Spleen (tissue), 11 donors: ENCODE results near the gene SRD5A1. TPM values are rescaled to one million over a fixed set of nuclear protein-coding genes. Genes with fewer than 3 reads are reported as not detected.
"Not testable (repeated sequence)": the region's sequence is repeated elsewhere in the genome, so short reads cannot be mapped to it uniquely, and the experiment has no call there.

Experiments
- DNase-seq: peaks from one replicate; pipeline ENCODE4 v3.0.0-alpha.2; 2020
- H3K27ac ChIP-seq, 8 donors: fragments of 200-600 bp; sonication (generic) in 7 of 8; 1 replicate in 4 of 8; 2 replicates in 4 of 8; pipeline versions ENCODE4 v1.5.0 to v1.8.0; 2016 to 2021; ENCODE audit warnings: inconsistent platforms in 4 of 8, mild to moderate bottlenecking in 4 of 8, moderate library complexity in 1 of 8
- H3K27me3 ChIP-seq, 7 donors: fragments of 200-600 bp; sonication (generic) in 6 of 7; replicated peaks in 1 of 7; 1 replicate in 4 of 7; 2 replicates in 3 of 7; pipeline versions ENCODE4 v1.5.0 to v1.8.0; 2016 to 2021; ENCODE audit warnings: inconsistent platforms in 3 of 7, mild to moderate bottlenecking in 1 of 7
- H3K36me3 ChIP-seq, 6 donors: fragments of 200-600 bp; sonication (generic) in 5 of 6; 1 replicate in 4 of 6; 2 replicates in 2 of 6; pipeline versions ENCODE4 v1.5.0 to v1.8.0; 2016 to 2021; ENCODE audit warnings: inconsistent platforms in 2 of 6
- H3K4me1 ChIP-seq, 6 donors: fragments of 200-600 bp; sonication (generic) in 5 of 6; 1 replicate in 3 of 6; 2 replicates in 3 of 6; pipeline versions ENCODE4 v1.5.0 to v1.8.0; 2016 to 2021; ENCODE audit warnings: inconsistent platforms in 3 of 6
- H3K4me3 ChIP-seq, 8 donors: fragments of 200-600 bp; sonication (generic) in 7 of 8; 1 replicate in 4 of 8; 2 replicates in 4 of 8; pipeline versions ENCODE4 v1.5.0 to v1.8.0; 2016 to 2021; ENCODE audit warnings: inconsistent platforms in 4 of 8, mild to moderate bottlenecking in 4 of 8, moderate library complexity in 2 of 8
- H3K9me3 ChIP-seq, 8 donors: fragments of 200-600 bp; sonication (generic) in 7 of 8; 1 replicate in 4 of 8; 2 replicates in 4 of 8; pipeline versions ENCODE4 v1.5.0 to v1.8.0; 2016 to 2021; ENCODE audit warnings: inconsistent platforms in 4 of 8
- POLR2A ChIP-seq, 3 donors: fragments of 450-650 bp; IDR thresholded peaks; one replicate each; pipeline ENCODE4 v1.5.1; 2017; ENCODE audit warnings: antibody characterized with exemption in 3 of 3, mild to moderate bottlenecking in 1 of 3
- POLR2AphosphoS5 ChIP-seq, 3 donors: sonication (generic); formaldehyde crosslinking; IDR thresholded peaks; one replicate each; pipeline ENCODE4 v1.5.1; 2017; ENCODE audit warnings: antibody characterized with exemption in 3 of 3
- WGBS, 5 donors: extraction: QIAGEN DNeasy Blood & Tissue Kit in 3 of 5; methylation state at CpG; one replicate each; pipeline versions ENCODE4 v1.1.5 to v1.1.7; 2013 to 2018; 5-methylcytosine and 5-hydroxymethylcytosine counted together
- intact Hi-C: fragments of 100-400 bp; cut with DNase I; formaldehyde crosslinking; loops from one replicate; pipeline ENCODE4 v1.15.0; 2023; ENCODE audit warnings: low total_unique reads
- polyA plus RNA-seq, 3 donors: library from polyadenylated mRNA; stranded (reverse); fragments of 200-250 nt; gene quantifications; one replicate each; pipeline ENCODE4 v1.2.1, GENCODE V29; 2013
- total RNA-seq, 7 donors: library from RNA; depleted of rRNA in 3 of 7; stranded (reverse); fragments of >200 nt in 3 of 7; fragmentation: NEBNext Ultra II Directional in 4 of 7; extraction: Animal tissue kit (Norgen Biotek cat#: 25700) in 4 of 7; gene quantifications; one replicate each; pipeline versions ENCODE4 v1.1.0 to v1.2.1, GENCODE V29; 2016 to 2021
- TF ChIP-seq, protein P1 (sequence below), 11 experiments: fragments of 200-600 bp in 7 of 11; fragments of 450-650 bp in 4 of 11; sonication (generic) in 4 of 11; IDR thresholded peaks in 8 of 11; conservative IDR thresholded peaks in 3 of 11; 1 replicate in 7 of 11; 2 replicates in 4 of 11; pipeline versions ENCODE4 v1.4.0 to v1.8.0; 2016 to 2021; ENCODE audit warnings: antibody characterized with exemption in 11 of 11, inconsistent platforms in 4 of 11, mild to moderate bottlenecking in 1 of 11
- donor health status: healthy with polysubstance abuse.
- donor health status: DM: no; HTN: no; CAD: no; lungs with moderate emphysema.
- donor health status: DM: no; HTN: no; CAD: no.
- donor health status: Bipolar disorder and iron deficiency.
- donor health status: healthy.
- donor health status: DM: no; HTN: no; CAD: no.
- donor health status: DM: yes; HTN: yes; CAD: no.

The SRD5A1 gene
- total and polyA plus RNA-seq, 10 donors = 2.5 to 9.3 (median 5.7) TPM

DNA sequence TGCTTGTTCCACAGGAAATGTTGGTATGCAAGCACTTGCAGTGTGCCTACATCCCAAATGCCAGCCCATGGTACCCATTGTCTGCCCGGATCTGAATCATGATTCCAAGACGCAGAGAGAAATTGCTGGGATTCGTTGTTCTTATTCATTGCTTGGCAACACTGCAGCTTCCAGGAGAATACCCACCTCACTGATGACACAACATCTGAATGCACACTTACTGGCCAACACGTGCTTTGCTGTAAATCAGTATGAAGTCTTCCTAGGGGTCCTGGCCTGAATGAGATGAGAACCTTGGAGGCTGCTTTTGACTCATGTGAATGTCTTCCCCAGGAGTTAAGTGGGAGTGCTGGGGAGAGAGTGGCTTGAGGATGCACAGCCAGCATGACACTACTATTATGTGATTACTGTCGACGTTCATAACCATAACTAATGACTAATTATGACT, 11.6 kb downstream of the SRD5A1 start:
- H3K36me3 ChIP-seq = peaks cover 0 to 19% (median 0%) of the 10 kb centered on the region in 6 donors
- no peaks in the 10 kb centered on the region for H3K4me1 ChIP-seq
- H3K4me3 ChIP-seq = no peak overlapping the region
- TF ChIP-seq POLR2AphosphoS5 (IDR thresholded peaks at IDR 0.05) = no peak
- no peak for TF ChIP-seq POLR2A (IDR thresholded peaks at IDR 0.05)
- TF ChIP-seq, protein P1, sequence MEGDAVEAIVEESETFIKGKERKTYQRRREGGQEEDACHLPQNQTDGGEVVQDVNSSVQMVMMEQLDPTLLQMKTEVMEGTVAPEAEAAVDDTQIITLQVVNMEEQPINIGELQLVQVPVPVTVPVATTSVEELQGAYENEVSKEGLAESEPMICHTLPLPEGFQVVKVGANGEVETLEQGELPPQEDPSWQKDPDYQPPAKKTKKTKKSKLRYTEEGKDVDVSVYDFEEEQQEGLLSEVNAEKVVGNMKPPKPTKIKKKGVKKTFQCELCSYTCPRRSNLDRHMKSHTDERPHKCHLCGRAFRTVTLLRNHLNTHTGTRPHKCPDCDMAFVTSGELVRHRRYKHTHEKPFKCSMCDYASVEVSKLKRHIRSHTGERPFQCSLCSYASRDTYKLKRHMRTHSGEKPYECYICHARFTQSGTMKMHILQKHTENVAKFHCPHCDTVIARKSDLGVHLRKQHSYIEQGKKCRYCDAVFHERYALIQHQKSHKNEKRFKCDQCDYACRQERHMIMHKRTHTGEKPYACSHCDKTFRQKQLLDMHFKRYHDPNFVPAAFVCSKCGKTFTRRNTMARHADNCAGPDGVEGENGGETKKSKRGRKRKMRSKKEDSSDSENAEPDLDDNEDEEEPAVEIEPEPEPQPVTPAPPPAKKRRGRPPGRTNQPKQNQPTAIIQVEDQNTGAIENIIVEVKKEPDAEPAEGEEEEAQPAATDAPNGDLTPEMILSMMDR (IDR thresholded peaks at IDR 0.05 in 8 of 11, conservative IDR thresholded peaks at IDR 0.05 in 3 of 11) = no peak
- intact Hi-C loops = no loop called here
- WGBS, 5 donors = 92 to 97% (median 95%) methylated on average over 6 of the region's 6 CpGs
- DNase-seq = no peak
- no peaks in the 10 kb centered on the region for H3K9me3 ChIP-seq
- H3K27me3 ChIP-seq = no peaks in the 10 kb centered on the region
- H3K27ac ChIP-seq = no peak overlapping the region

DNA sequence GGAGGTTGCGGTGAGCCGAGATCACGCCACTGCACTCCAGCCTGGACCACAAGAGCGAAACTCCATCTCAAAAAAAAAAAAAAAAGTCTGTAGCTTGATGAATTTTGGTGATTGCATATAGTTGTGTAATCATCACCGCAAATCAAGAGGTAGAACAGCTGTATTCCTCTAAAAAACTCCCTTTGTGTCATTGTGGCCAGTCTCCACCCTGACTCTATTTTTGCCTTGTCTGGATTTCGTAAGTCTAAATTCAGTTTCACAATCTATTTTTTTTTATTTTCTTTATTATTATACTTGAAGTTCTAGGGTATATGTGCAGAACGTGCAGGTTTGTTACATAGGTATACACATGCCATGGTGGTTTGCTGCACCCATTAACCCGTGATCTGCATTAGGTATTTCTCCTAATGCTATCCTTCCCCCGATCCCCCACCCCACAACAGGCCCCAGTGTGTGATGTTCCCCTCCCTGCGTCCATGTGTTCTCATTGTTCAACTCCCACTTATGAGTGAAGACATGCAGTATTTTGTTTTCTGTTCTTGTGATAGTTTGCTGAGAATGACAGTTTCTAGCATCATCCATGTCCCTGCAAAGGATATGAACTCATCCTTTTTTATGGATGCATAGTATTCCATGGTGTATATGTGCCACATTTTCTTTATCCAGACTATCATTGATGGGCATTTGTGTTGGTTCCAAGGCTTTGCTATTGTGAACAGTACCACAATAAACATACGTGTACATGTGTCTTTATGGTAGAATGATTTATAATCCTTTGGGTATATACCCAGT, 12.5 kb downstream of the SRD5A1 start:
- H3K27ac ChIP-seq, intact Hi-C loops, H3K27me3 ChIP-seq, H3K4me1 ChIP-seq, H3K4me3 ChIP-seq, H3K9me3 ChIP-seq, DNase-seq: not testable (repeated sequence)
- WGBS, 5 donors = 72 to 88% (median 77%) methylated on average over 11 of the region's 11 CpGs
- peaks cover 0 to 19% (median 0%) of the 10 kb centered on the region in 6 donors for H3K36me3 ChIP-seq

DNA sequence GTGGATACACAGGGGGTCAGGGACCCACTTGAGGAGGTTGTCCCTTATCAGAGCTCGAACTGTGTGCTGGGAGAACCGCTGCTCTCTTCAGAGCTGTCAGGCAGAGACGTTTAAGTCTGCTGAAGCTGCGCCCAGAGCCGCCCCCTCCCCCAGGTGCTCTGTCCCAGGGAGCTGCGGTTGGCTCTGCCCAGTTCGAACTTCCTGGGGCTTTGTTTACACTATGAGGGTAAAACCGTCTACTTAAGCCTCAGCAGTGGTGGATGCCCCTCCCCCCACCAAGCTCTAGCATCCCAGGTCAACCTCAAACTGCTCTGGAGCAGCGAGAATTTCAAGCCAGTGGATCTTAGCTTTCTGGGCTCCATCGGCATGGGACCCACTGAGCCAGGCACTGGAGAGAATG, 15.9 kb downstream of the SRD5A1 start:
- H3K4me3 ChIP-seq = no peak overlapping the region
- intact Hi-C loops = no loop called here
- peaks cover 0 to 33% (median 2%) of the 10 kb centered on the region in 6 donors for H3K36me3 ChIP-seq
- peaks cover 0 to 4% (median 0%) of the 10 kb centered on the region in 8 donors for H3K9me3 ChIP-seq
- no peak for DNase-seq
- no peaks in the 10 kb centered on the region for H3K27me3 ChIP-seq
- no peak overlapping the region for H3K27ac ChIP-seq
- TF ChIP-seq POLR2AphosphoS5 (IDR thresholded peaks at IDR 0.05) (no peak), POLR2A (IDR thresholded peaks at IDR 0.05) (no peak)
- TF ChIP-seq, protein P1 (IDR thresholded peaks at IDR 0.05 in 8 of 11, conservative IDR thresholded peaks at IDR 0.05 in 3 of 11) = no peak
- WGBS, 5 donors = 82 to 88% (median 86%) methylated on average over 4 to 10 of the region's 10 CpGs
- peaks cover 0 to 5% (median 0%) of the 10 kb centered on the region in 6 donors for H3K4me1 ChIP-seq

DNA sequence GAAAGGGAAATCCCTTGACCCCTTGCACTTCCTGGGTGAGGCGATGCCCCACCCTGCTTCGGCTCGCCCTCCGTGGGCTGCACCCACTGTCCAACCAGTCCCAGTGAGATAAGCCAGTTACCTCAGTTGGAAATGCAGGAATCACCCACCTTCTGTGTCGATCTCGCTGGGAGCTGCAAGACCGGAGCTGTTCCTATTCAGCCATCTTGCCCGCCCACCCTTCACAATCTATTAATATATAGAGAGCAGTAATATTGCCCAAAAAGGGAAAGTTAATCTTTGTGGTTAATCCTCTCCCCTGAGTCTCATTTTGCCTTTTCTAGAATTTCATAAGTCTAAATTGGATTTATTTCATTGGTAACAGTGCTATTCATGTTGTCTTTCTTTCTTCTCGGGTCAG, 16.4 kb downstream of the SRD5A1 start:
- H3K27me3 ChIP-seq = no peaks in the 10 kb centered on the region
- intact Hi-C loops = no loop called here
- peaks cover 0 to 4% (median 0%) of the 10 kb centered on the region in 8 donors for H3K9me3 ChIP-seq
- WGBS, 5 donors = 84 to 94% (median 93%) methylated on average over 8 to 9 of the region's 9 CpGs
- no peak for DNase-seq
- peaks cover 0 to 5% (median 0%) of the 10 kb centered on the region in 6 donors for H3K4me1 ChIP-seq
- no peak overlapping the region for H3K27ac ChIP-seq
- H3K4me3 ChIP-seq = no peak overlapping the region
- H3K36me3 ChIP-seq = peaks cover 0 to 35% (median 2%) of the 10 kb centered on the region in 6 donors
- TF ChIP-seq, protein P1 (IDR thresholded peaks at IDR 0.05 in 8 of 11, conservative IDR thresholded peaks at IDR 0.05 in 3 of 11) = no peak
- TF ChIP-seq POLR2A (IDR thresholded peaks at IDR 0.05) (no peak), POLR2AphosphoS5 (IDR thresholded peaks at IDR 0.05) (no peak)
